DOHH2 (cell line): ENCODE results near the gene TMEM126A.
A peak's percentile ranks its signal among the peaks of the same experiment; 100 is the strongest.

ENCODE experiments used
- H3F3A ChIP-seq: fragments of 200-600 bp; sonication (generic), shearing (Covaris generic); 2 replicates; pipeline ENCODE4 v1.6.0; 2016; ENCODE audit warnings: antibody characterized with exemption, mild to moderate bottlenecking; ENCODE audit not compliant: control insufficient read depth, insufficient read depth
- H3K27ac ChIP-seq: fragments of 200-600 bp; sonication (generic); 2 replicates; pipeline ENCODE4 v1.5.1; 2014; ENCODE audit warnings: low read depth, mild to moderate bottlenecking, low read length, moderate library complexity
- H3K27me3 ChIP-seq: fragments of 200-600 bp; sonication (generic); 2 replicates; pipeline ENCODE4 v1.6.1; 2014; ENCODE audit warnings: mild to moderate bottlenecking, low read length, mixed read lengths; ENCODE audit not compliant: control insufficient read depth
- H3K36me3 ChIP-seq: fragments of 200-600 bp; sonication (generic); 2 replicates; pipeline ENCODE4 v1.6.1; 2014; ENCODE audit warnings: mild to moderate bottlenecking, low read length, moderate library complexity, mixed read lengths; ENCODE audit not compliant: control insufficient read depth
- H3K4me1 ChIP-seq: fragments of 200-600 bp; sonication (generic); 2 replicates; pipeline ENCODE4 v1.6.1; 2014; ENCODE audit warnings: mild to moderate bottlenecking, low read length, mixed read lengths; ENCODE audit not compliant: control insufficient read depth
- H3K4me2 ChIP-seq: fragments of 200-600 bp; sonication (generic); 2 replicates; pipeline ENCODE4 v1.6.0; 2014; ENCODE audit warnings: mild to moderate bottlenecking, low read length, moderate library complexity
- H3K4me3 ChIP-seq: fragments of 200-600 bp; sonication (generic); 2 replicates; pipeline ENCODE4 v1.5.1; 2014; ENCODE audit warnings: mild to moderate bottlenecking, low read length, mixed read lengths
- H3K79me2 ChIP-seq: fragments of 200-600 bp; sonication (generic); 2 replicates; pipeline ENCODE4 v1.6.1; 2014; ENCODE audit warnings: mild to moderate bottlenecking, low read length, mixed read lengths; ENCODE audit not compliant: control insufficient read depth
- H3K9me2 ChIP-seq: fragments of 200-600 bp; sonication (generic); replicated peaks from 2 replicates; pipeline ENCODE4 v1.6.1; 2014; ENCODE audit warnings: mild to moderate bottlenecking, low read length, mixed read lengths; ENCODE audit not compliant: control insufficient read depth
- H3K9me3 ChIP-seq: fragments of 200-600 bp; sonication (generic); 2 replicates; pipeline ENCODE4 v1.6.1; 2014; ENCODE audit warnings: antibody characterized with exemption, low read length, mixed read lengths; ENCODE audit not compliant: control insufficient read depth, insufficient read depth
- H4K20me1 ChIP-seq: fragments of 200-600 bp; sonication (generic); 2 replicates; pipeline ENCODE4 v1.6.0; 2014; ENCODE audit warnings: low read depth, mild to moderate bottlenecking, antibody characterized with exemption, low read length, moderate library complexity; ENCODE audit not compliant: control insufficient read depth, insufficient read depth
- EZH2phosphoT487 ChIP-seq: fragments of 200-600 bp; sonication (generic); IDR thresholded peaks from 2 replicates; pipeline ENCODE4 v1.6.1; 2017; ENCODE audit warnings: borderline replicate concordance, mild to moderate bottlenecking, antibody characterized with exemption, low read length, moderate library complexity, mixed read lengths
- TF ChIP-seq, protein P1 (sequence below): fragments of 200-600 bp; sonication (generic); IDR thresholded peaks from one replicate; pipeline ENCODE4 v1.5.1; 2014; ENCODE audit warnings: antibody characterized with exemption, mild to moderate bottlenecking, low read depth, low read length; ENCODE audit not compliant: poor library complexity, severe bottlenecking

Gene TMEM126A

DNA sequence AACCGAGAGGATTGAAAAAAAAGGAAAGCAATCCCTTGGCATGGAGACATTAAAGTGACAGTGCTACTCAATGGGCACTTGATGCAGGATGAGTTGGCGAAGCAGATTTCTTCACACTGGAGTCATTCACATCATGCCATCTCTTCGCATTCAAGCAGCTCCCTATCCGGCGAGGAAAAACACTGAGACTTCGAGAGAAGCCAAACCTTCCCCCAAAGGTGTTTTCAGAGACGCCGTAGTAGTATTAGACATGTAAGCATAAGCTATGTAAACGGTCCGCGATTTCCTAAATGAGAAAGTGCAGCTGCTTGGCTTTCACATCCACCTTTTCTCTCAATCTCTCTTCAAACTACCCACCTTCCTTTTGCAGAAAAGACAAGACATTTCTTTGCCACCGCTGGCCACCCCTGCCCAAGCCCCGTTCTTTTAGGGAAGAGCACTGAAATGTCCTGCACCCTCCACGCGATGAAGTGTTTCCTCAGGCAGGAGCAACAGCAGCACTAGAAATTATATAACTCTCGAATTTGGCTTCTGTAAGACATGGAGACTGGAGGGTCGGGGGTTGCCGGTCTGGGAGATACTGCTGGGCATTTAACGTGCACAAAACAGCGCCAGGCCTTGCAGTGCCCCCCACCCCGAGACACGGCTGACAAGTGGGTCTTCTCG lies 20.3 kb upstream of the TMEM126A start, which contains the start of gene DLG2:
Gene DLG2 (minus strand): TSS at position 13 of the 666 bp plus-strand sequence.
- peak within 1 kb of the TSS; percentile 41 for H3K27ac ChIP-seq
- peak within 1 kb of the TSS; percentile 97 for H3K4me3 ChIP-seq
- peak within 1 kb of the TSS; percentile 93 for H3K4me2 ChIP-seq
- H3K9me3 ChIP-seq: no peaks in the 10 kb centered on the region
- H3K27me3 ChIP-seq: no peaks in the 10 kb centered on the region
- H3F3A ChIP-seq: peaks cover 4% of the 10 kb centered on the region; the same call in 1 of the 2 replicates
- H3K4me1 ChIP-seq: peaks cover 31% of the 10 kb centered on the region
- no peaks in the 10 kb centered on the region for H4K20me1 ChIP-seq
- H3K79me2 ChIP-seq: peaks cover 44% of the 10 kb centered on the region
- H3K9me2 ChIP-seq: no peaks in the 10 kb centered on the region
- TF ChIP-seq, protein P1, sequence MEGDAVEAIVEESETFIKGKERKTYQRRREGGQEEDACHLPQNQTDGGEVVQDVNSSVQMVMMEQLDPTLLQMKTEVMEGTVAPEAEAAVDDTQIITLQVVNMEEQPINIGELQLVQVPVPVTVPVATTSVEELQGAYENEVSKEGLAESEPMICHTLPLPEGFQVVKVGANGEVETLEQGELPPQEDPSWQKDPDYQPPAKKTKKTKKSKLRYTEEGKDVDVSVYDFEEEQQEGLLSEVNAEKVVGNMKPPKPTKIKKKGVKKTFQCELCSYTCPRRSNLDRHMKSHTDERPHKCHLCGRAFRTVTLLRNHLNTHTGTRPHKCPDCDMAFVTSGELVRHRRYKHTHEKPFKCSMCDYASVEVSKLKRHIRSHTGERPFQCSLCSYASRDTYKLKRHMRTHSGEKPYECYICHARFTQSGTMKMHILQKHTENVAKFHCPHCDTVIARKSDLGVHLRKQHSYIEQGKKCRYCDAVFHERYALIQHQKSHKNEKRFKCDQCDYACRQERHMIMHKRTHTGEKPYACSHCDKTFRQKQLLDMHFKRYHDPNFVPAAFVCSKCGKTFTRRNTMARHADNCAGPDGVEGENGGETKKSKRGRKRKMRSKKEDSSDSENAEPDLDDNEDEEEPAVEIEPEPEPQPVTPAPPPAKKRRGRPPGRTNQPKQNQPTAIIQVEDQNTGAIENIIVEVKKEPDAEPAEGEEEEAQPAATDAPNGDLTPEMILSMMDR: no peak
- TF ChIP-seq EZH2phosphoT487: no peak
- peaks cover 19% of the 10 kb centered on the region for H3K36me3 ChIP-seq

DNA sequence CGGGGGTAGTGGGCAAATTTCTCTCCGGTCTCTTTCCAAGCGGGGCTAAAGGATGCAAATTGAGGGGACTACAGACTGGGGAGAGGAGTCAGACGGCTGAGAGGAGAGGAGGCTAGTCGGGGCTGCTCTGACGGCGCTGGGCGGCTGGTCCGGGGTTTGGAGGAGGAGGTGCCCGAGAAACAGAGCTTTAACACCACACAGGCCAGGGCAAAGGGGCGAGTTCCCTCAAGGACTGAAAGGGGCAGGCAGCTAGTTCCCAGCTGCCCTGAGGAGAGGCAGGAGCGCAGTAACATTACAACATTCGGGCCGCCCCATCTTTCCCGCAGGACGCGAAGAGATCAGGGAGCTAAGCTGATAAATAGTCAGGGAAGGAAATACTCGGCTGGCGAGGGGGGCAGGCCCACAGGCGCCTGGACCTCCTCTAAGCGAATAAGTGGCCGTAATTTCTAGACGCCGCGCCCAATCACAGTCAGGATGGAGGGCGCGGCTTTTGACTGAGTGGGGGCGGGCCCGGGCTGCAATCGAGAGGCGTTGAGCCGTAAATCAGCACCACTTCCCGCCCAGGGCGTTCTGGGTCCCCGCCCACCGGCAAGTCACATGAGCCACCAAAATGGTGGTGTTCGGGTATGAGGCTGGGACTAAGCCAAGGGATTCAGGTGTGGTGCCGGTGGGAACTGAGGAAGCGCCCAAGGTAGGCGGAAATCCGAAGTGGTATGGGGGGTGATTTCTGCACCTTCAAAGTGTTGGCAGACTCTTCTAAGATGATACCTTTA lies 19.6 kb upstream of the TMEM126A start, which contains the start of gene TMEM126B:
Gene TMEM126B (plus strand): TSS at position 596 of the 773 bp plus-strand sequence. CDS start 15 bp downstream, at position 611.
- peak within 1 kb of the TSS; percentile 93 for H3K4me2 ChIP-seq

DNA sequence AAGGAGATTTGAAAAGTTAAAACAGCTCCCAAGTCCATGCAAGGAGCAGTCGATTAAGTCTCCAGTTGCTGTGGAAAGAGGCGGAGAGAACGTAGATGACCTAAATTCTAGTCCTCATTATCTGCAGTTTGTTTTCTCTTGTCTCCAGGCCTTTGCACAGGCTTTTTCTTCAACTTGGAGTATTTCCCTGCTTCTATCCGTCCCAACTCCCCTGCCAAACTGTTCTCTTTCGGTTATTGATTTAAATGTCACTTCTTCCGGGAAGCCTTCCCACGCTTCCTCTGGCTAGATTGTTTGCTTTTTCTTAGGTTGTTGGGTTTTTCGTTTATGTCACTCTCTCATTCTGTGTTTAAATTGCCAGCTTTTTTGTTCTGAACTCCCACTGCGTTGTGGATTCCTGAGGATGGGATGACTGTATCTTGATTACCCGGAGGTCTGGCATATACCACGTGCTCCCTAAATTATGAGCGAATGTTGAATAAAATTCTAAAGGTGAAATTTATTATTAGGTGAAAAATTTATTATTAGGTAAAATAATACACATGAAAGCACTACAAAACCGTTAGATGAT lies 18.9 kb upstream of the TMEM126A start:
- H3K9me2 ChIP-seq: no peaks in the 10 kb centered on the region
- no peaks in the 10 kb centered on the region for H3K27me3 ChIP-seq
- TF ChIP-seq, protein P1: no peak
- TF ChIP-seq EZH2phosphoT487: no peak
- peaks cover 46% of the 10 kb centered on the region for H3K79me2 ChIP-seq
- 0 out of 2 replicates have a peak overlapping the region, but pooled peaks have one; percentile 13 for H3K27ac ChIP-seq
- peaks cover 31% of the 10 kb centered on the region for H3K4me1 ChIP-seq
- peaks cover 4% of the 10 kb centered on the region; the same call in 1 of the 2 replicates for H3F3A ChIP-seq
- peaks cover 24% of the 10 kb centered on the region for H3K36me3 ChIP-seq
- peak overlapping the region; percentile 93 for H3K4me2 ChIP-seq
- H3K4me3 ChIP-seq: peak overlapping the region; percentile 97
- no peaks in the 10 kb centered on the region for H4K20me1 ChIP-seq
- no peaks in the 10 kb centered on the region for H3K9me3 ChIP-seq

More for the DNA sequence above, 19.6 kb upstream of the TMEM126A start, which contains the start of gene TMEM126B:
- no peaks in the 10 kb centered on the region for H3K9me2 ChIP-seq
- H3F3A ChIP-seq: peaks cover 4% of the 10 kb centered on the region; the same call in 1 of the 2 replicates
- H3K27me3 ChIP-seq: no peaks in the 10 kb centered on the region
- H3K79me2 ChIP-seq: peaks cover 44% of the 10 kb centered on the region
- peaks cover 31% of the 10 kb centered on the region for H3K4me1 ChIP-seq
- peaks cover 19% of the 10 kb centered on the region for H3K36me3 ChIP-seq
- H3K27ac ChIP-seq: peak within 1 kb of the TSS; percentile 41
- H3K4me3 ChIP-seq: peak within 1 kb of the TSS; percentile 97
- H4K20me1 ChIP-seq: no peaks in the 10 kb centered on the region
- no peaks in the 10 kb centered on the region for H3K9me3 ChIP-seq
- no peak for TF ChIP-seq EZH2phosphoT487
- TF ChIP-seq, protein P1: no peak
